Neuronal stem cell (in vitro differentiated cells): ENCODE results near the gene NPS.

Experiments
- DNase-seq: peaks from one replicate; pipeline ENCODE4 v3.0.0-alpha.2; 2013; ENCODE audit warnings: low spot score
- H2AFZ ChIP-seq: one replicate; pipeline ENCODE4 v1.6.1; 2013; ENCODE audit warnings: mild to moderate bottlenecking, low read length, inconsistent platforms
- H2AK5ac ChIP-seq: 2 replicates; pipeline ENCODE4 v1.6.1; 2013; ENCODE audit warnings: low read depth, mild to moderate bottlenecking, inconsistent platforms, low read length, moderate library complexity, mixed read lengths
- H2BK120ac ChIP-seq: 2 replicates; pipeline ENCODE4 v1.6.1; 2013; ENCODE audit warnings: low read depth, mild to moderate bottlenecking, inconsistent platforms, low read length, moderate library complexity, mixed read lengths
- H2BK12ac ChIP-seq: one replicate; pipeline ENCODE4 v1.6.1; 2013; ENCODE audit warnings: low read length, inconsistent platforms
- H2BK15ac ChIP-seq: 2 replicates; pipeline ENCODE4 v1.6.1; 2013; ENCODE audit warnings: mild to moderate bottlenecking, low read length, inconsistent platforms, mixed read lengths
- H2BK5ac ChIP-seq: one replicate; pipeline ENCODE4 v1.6.1; 2013; ENCODE audit warnings: inconsistent platforms, mild to moderate bottlenecking, low read length, moderate library complexity
- H3K14ac ChIP-seq: one replicate; pipeline ENCODE4 v1.6.1; 2013; ENCODE audit warnings: low read length, inconsistent platforms
- H3K18ac ChIP-seq: 2 replicates; pipeline ENCODE4 v1.6.1; 2013; ENCODE audit warnings: low read length, inconsistent platforms
- H3K23ac ChIP-seq: 2 replicates; pipeline ENCODE4 v1.6.1; 2013; ENCODE audit warnings: low read depth, mild to moderate bottlenecking, mixed read lengths, low read length, inconsistent platforms; ENCODE audit not compliant: poor library complexity
- H3K27ac ChIP-seq: replicated peaks from 3 replicates; pipeline ENCODE4 v1.5.1; 2013; ENCODE audit warnings: low read length, inconsistent platforms
- H3K27me3 ChIP-seq, 3 experiments: 2 replicates each; pipeline ENCODE4 v1.6.1; 2013; ENCODE audit warnings: low read length in 3 of 3, mild to moderate bottlenecking in 2 of 3, inconsistent platforms in 1 of 3, low read depth in 1 of 3, mixed read lengths in 1 of 3, moderate library complexity in 1 of 3; ENCODE audit not compliant: control insufficient read depth in 3 of 3, insufficient read depth in 3 of 3
- H3K36me3 ChIP-seq, 2 donors: replicated peaks in 1 of 2; 2 replicates each; pipeline ENCODE4 v1.6.1; 2013; ENCODE audit warnings: low read length in 2 of 2; ENCODE audit not compliant: control insufficient read depth in 2 of 2, insufficient read depth in 2 of 2
- H3K4ac ChIP-seq: 2 replicates; pipeline ENCODE4 v1.6.1; 2013; ENCODE audit warnings: inconsistent platforms, mild to moderate bottlenecking, low read length, moderate library complexity
- H3K4me1 ChIP-seq, 2 donors: 1 replicate in 1 of 2; 2 replicates in 1 of 2; pipeline ENCODE4 v1.6.1; 2013; ENCODE audit warnings: low read length in 2 of 2, low read depth in 1 of 2; ENCODE audit not compliant: control insufficient read depth in 2 of 2, insufficient read depth in 1 of 2
- H3K4me2 ChIP-seq: one replicate; pipeline ENCODE4 v1.6.1; 2013; ENCODE audit warnings: mild to moderate bottlenecking, low read length, inconsistent platforms; ENCODE audit not compliant: insufficient read depth, poor library complexity, severe bottlenecking
- H3K4me3 ChIP-seq, 2 donors: 2 replicates each; pipeline ENCODE4 v1.5.1; 2013; ENCODE audit warnings: low read length in 2 of 2, mild to moderate bottlenecking in 2 of 2, inconsistent platforms in 1 of 2, moderate library complexity in 1 of 2
- H3K79me1 ChIP-seq: one replicate; pipeline ENCODE4 v1.6.1; 2013; ENCODE audit warnings: low read depth, mild to moderate bottlenecking, inconsistent platforms, low read length, moderate library complexity
- H3K9ac ChIP-seq: one replicate; pipeline ENCODE4 v1.6.1; 2013; ENCODE audit warnings: mild to moderate bottlenecking, low read depth, low read length, inconsistent platforms; ENCODE audit not compliant: poor library complexity
- H3K9me3 ChIP-seq, 2 donors: replicated peaks in 1 of 2; 2 replicates each; pipeline versions ENCODE3 to v1.6.1; 2013; ENCODE audit warnings: low read length in 2 of 2, mild to moderate bottlenecking in 2 of 2, inconsistent platforms in 1 of 2, low read depth in 1 of 2, mixed read lengths in 1 of 2, moderate library complexity in 1 of 2; ENCODE audit not compliant: control insufficient read depth in 2 of 2, insufficient read depth in 1 of 2
- H4K8ac ChIP-seq: one replicate; pipeline ENCODE4 v1.6.1; 2013; ENCODE audit warnings: low read depth, mild to moderate bottlenecking, inconsistent platforms, low read length, moderate library complexity
- H4K91ac ChIP-seq: one replicate; pipeline ENCODE4 v1.6.1; 2013; ENCODE audit warnings: low read length, low read depth, mild to moderate bottlenecking, inconsistent platforms; ENCODE audit not compliant: poor library complexity
- WGBS, 2 donors: extraction: QIAGEN DNeasy Blood & Tissue Kit; methylation state at CpG; one replicate each; pipeline ENCODE4 v1.1.7; 2013; ENCODE audit warnings: missing lambda C conversion rate in 2 of 2, mixed read lengths in 1 of 2; ENCODE audit not compliant: insufficient read length in 2 of 2, insufficient replicate concordance in 1 of 2; ENCODE audit errors: extremely low coverage in 2 of 2; 5-methylcytosine and 5-hydroxymethylcytosine counted together

Gene NPS

GRCh38 chr10:127570036-127570435, 20.9 kb downstream of the NPS start:
- H2BK12ac ChIP-seq: no peak overlapping the region
- no peak overlapping the region for H2BK15ac ChIP-seq
- H3K9me3 ChIP-seq: peaks cover 2 to 3% of the 10 kb centered on the region in 2 donors
- no peak overlapping the region for H3K27ac ChIP-seq
- no peak overlapping the region for H3K14ac ChIP-seq
- H3K4me1 ChIP-seq: no peaks in the 10 kb centered on the region
- no peak overlapping the region for H3K23ac ChIP-seq
- no peak for DNase-seq
- H2AK5ac ChIP-seq: no peak overlapping the region
- WGBS, 2 donors: no CpG with 5 or more reads among the region's 3 CpGs
- H2BK5ac ChIP-seq: no peak overlapping the region
- H3K4me3 ChIP-seq: no peak overlapping the region
- H4K8ac ChIP-seq: no peak overlapping the region
- H4K91ac ChIP-seq: no peak overlapping the region
- H3K36me3 ChIP-seq: no peaks in the 10 kb centered on the region
- no peak overlapping the region for H3K4ac ChIP-seq
- no peaks in the 10 kb centered on the region for H3K27me3 ChIP-seq
- no peak overlapping the region for H2AFZ ChIP-seq
- no peak overlapping the region for H2BK120ac ChIP-seq
- no peaks in the 10 kb centered on the region for H3K79me1 ChIP-seq
- no peak overlapping the region for H3K18ac ChIP-seq
- no peak overlapping the region for H3K4me2 ChIP-seq
- H3K9ac ChIP-seq: no peak overlapping the region

GRCh38 chr10:127571386-127571785, 22.3 kb downstream of the NPS start:
- H3K18ac ChIP-seq: no peak overlapping the region
- WGBS, 2 donors: no CpG with 5 or more reads among the region's 1 CpG
- no peak overlapping the region for H3K23ac ChIP-seq
- no peak overlapping the region for H3K27ac ChIP-seq
- H4K8ac ChIP-seq: no peak overlapping the region
- H4K91ac ChIP-seq: no peak overlapping the region
- H3K36me3 ChIP-seq: no peaks in the 10 kb centered on the region
- no peak overlapping the region for H3K14ac ChIP-seq
- H2BK120ac ChIP-seq: no peak overlapping the region
- H2AFZ ChIP-seq: no peak overlapping the region
- peaks cover 2 to 3% of the 10 kb centered on the region in 2 donors for H3K9me3 ChIP-seq
- H3K4me1 ChIP-seq: no peaks in the 10 kb centered on the region
- H3K4ac ChIP-seq: no peak overlapping the region
- no peak overlapping the region for H3K4me2 ChIP-seq
- H2AK5ac ChIP-seq: no peak overlapping the region
- H2BK15ac ChIP-seq: no peak overlapping the region
- H3K27me3 ChIP-seq: no peaks in the 10 kb centered on the region
- no peak overlapping the region for H2BK12ac ChIP-seq
- H3K9ac ChIP-seq: no peak overlapping the region
- H3K79me1 ChIP-seq: no peaks in the 10 kb centered on the region
- no peak for DNase-seq
- no peak overlapping the region for H2BK5ac ChIP-seq
- H3K4me3 ChIP-seq: no peak overlapping the region

GRCh38 chr10:127576051-127576450, 26.9 kb downstream of the NPS start:
- Histone ChIP-seq H4K91ac (no peak overlapping the region), H4K8ac (no peak overlapping the region), H3K27me3 (no peaks in the 10 kb centered on the region), H3K27ac (no peak overlapping the region), H3K9ac (no peak overlapping the region), H3K9me3 (peaks cover 0 to 3% of the 10 kb centered on the region in 2 donors), H2BK12ac (no peak overlapping the region), H2BK120ac (no peak overlapping the region), H2AFZ (no peak overlapping the region), H3K23ac (no peak overlapping the region), H3K14ac (no peak overlapping the region), H3K18ac (no peak overlapping the region), H3K4ac (no peak overlapping the region), H2BK15ac (no peak overlapping the region), H2BK5ac (no peak overlapping the region), H2AK5ac (no peak overlapping the region), H3K4me3 (no peak overlapping the region), H3K36me3 (no peaks in the 10 kb centered on the region), H3K4me1 (no peaks in the 10 kb centered on the region), H3K4me2 (no peak overlapping the region), H3K79me1 (no peaks in the 10 kb centered on the region)
- DNase-seq: no peak
- no CpG with 5 or more reads among the region's 3 CpGs for WGBS, 2 donors

GRCh38 chr10:127576740-127577161, 27.6 kb downstream of the NPS start:
- H3K27me3 ChIP-seq: no peaks in the 10 kb centered on the region
- no CpG with 5 or more reads among the region's 6 CpGs for whole genome bisulfite sequencing, 2 donors
- no peak overlapping the region for H2AK5ac ChIP-seq
- H2BK5ac ChIP-seq: no peak overlapping the region
- H3K36me3 ChIP-seq: no peaks in the 10 kb centered on the region
- no peak overlapping the region for H4K8ac ChIP-seq
- no peak overlapping the region for H3K14ac ChIP-seq
- no peak overlapping the region for H3K27ac ChIP-seq
- no peak overlapping the region for H3K9ac ChIP-seq
- no peak for DNase-seq
- H2AFZ ChIP-seq: no peak overlapping the region
- no peak overlapping the region for H3K4ac ChIP-seq
- H2BK12ac ChIP-seq: no peak overlapping the region
- no peaks in the 10 kb centered on the region for H3K79me1 ChIP-seq
- no peak overlapping the region for H3K4me3 ChIP-seq
- no peak overlapping the region for H2BK15ac ChIP-seq
- peaks cover 0 to 3% of the 10 kb centered on the region in 2 donors for H3K9me3 ChIP-seq
- H3K18ac ChIP-seq: no peak overlapping the region
- H3K4me2 ChIP-seq: no peak overlapping the region
- no peak overlapping the region for H2BK120ac ChIP-seq
- no peak overlapping the region for H3K23ac ChIP-seq
- no peaks in the 10 kb centered on the region for H3K4me1 ChIP-seq
- H4K91ac ChIP-seq: no peak overlapping the region
